Ovary (tissue), 3 donors: ENCODE measurements around the gene COMP.

Source experiments
- CTCF ChIP-seq, 3 donors: fragments of 450-650 bp in 2 of 3; fragments of 200-600 bp in 1 of 3; IDR thresholded peaks; one replicate each; pipeline versions ENCODE4 v1.5.1 to v1.8.0; 2016 to 2022; ENCODE audit warnings: antibody characterized with exemption in 3 of 3, mild to moderate bottlenecking in 1 of 3
- EP300 ChIP-seq: sonication (generic); formaldehyde crosslinking; IDR thresholded peaks from one replicate; pipeline ENCODE4 v1.6.1; 2017; ENCODE audit warnings: antibody characterized with exemption
- POLR2A ChIP-seq: fragments of 450-650 bp; IDR thresholded peaks from one replicate; pipeline ENCODE4 v1.6.1; 2017; ENCODE audit warnings: antibody characterized with exemption, mild to moderate bottlenecking, moderate library complexity
- donor health status: DM: no; HTN: no; CAD: no.

GRCh38 chr19:18839465-18840287 lies 48.6 kb upstream of the COMP start:
- no peak for TF ChIP-seq POLR2A
- TF ChIP-seq CTCF (IDR thresholded peaks at IDR 0.05): no peak
- no peak for TF ChIP-seq EP300
